ENCODE data around the gene KCNQ4.

DNA sequence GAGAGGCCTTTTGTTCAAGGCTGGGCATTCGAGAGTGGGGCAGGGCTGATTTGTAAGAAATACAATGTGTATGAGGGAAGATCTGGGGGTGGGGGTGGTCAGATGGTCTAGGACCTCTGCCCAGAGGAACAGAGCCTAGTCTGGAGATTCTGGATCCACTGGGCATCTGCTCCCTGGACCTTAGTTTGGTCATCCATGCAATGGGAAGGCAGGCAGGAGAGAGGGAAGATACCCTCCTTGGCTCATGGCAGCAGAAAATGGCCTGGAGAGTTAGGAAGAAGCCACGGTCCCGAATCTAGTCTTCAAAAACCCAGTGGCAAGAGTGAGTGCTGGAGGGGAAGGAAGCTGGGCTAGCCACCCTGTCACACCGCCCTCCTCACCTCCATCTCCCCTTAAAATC lies 39.8 kb downstream of the KCNQ4 start:
- no peak for TF ChIP-seq MAZ (IDR thresholded peaks at IDR 0.05; ENCODE audit: borderline replicate concordance, low read depth, low read length)
- no peak for TF ChIP-seq SMC3 (IDR thresholded peaks at IDR 0.05)
- TF ChIP-seq, protein P1, sequence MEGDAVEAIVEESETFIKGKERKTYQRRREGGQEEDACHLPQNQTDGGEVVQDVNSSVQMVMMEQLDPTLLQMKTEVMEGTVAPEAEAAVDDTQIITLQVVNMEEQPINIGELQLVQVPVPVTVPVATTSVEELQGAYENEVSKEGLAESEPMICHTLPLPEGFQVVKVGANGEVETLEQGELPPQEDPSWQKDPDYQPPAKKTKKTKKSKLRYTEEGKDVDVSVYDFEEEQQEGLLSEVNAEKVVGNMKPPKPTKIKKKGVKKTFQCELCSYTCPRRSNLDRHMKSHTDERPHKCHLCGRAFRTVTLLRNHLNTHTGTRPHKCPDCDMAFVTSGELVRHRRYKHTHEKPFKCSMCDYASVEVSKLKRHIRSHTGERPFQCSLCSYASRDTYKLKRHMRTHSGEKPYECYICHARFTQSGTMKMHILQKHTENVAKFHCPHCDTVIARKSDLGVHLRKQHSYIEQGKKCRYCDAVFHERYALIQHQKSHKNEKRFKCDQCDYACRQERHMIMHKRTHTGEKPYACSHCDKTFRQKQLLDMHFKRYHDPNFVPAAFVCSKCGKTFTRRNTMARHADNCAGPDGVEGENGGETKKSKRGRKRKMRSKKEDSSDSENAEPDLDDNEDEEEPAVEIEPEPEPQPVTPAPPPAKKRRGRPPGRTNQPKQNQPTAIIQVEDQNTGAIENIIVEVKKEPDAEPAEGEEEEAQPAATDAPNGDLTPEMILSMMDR (IDR thresholded peaks at IDR 0.05), result no peak
- TF ChIP-seq POLR2A (IDR thresholded peaks at IDR 0.05; ENCODE audit: low read length), result no peak
- no peak for TF ChIP-seq PBX3 (IDR thresholded peaks at IDR 0.05)
- no peak for TF ChIP-seq JUN (IDR thresholded peaks at IDR 0.05)
- no peak for TF ChIP-seq KDM1A (IDR thresholded peaks at IDR 0.05; ENCODE audit: low read depth)
- TF ChIP-seq TP53 (CRISPR knock-in tag; IDR thresholded peaks at IDR 0.05), result no peak
- no peak for TF ChIP-seq RCOR1 (IDR thresholded peaks at IDR 0.05; ENCODE audit: low read depth, low read length)
